ENCODE results near the gene RNASEH2B. TPM values are rescaled to one million over a fixed set of nuclear protein-coding genes. Genes with fewer than 3 reads are reported as not detected.

Gene RNASEH2B
- total RNA-seq, 2 donors from 2014 or later: 37.2 to 79.7 TPM

DNA sequence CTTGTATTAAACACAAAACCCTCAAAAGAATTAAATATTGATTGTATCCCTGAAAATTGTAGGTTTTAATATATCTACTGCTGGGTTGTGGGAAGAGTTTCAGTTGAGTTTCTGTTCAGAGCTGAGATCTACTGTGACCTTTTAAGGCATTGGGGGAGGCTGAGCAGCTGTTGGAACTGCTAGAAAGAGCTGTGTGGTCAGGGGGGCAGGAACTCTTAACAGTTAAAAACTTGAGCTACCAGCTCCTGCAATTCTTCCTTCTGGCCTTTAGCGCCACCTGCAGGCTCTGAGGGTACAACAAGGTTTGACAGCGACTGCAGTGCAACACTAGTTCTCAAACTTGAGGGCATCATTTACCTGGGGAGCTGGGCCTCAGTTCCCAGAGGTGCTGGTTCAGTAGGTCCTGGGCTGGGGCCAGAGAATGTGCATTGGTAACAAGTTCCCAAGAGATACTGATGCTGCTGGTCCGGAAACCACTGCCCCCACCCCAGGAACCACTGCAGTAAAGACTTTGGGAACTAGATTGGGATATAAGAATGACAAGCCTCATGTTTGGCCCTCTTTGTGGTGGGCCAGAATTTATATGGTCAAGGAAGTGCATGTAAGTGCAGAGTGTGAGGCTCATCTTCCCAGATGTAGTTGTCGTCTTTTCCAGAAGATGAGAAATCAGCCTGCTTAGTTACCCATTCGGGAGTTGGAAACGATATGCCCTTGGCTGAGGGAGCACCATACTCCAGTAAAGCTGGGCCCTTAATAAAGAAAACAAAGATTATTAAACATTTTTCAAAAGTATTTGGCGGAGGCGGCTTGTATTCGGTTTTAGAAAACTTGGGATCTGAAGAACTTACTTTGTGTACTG, 2.6 kb downstream of the RNASEH2B start:
- H3K4me1 ChIP-seq (ENCODE audit: control insufficient read depth in 1 of 2, low read depth in 2 of 2): peaks cover 9 to 49% of the 10 kb centered on the region in 2 donors

GRCh38 chr13:50912851-50913250, 3.3 kb downstream of the RNASEH2B start:
- Histone ChIP-seq H3K27ac (peak overlapping the region in 1 of 2 donors; percentile 11), H3K4me3 (no peak overlapping the region), H3K9me3 (no peaks in the 10 kb centered on the region), H3K4me1 (ENCODE audit: control insufficient read depth in 1 of 2, low read depth in 2 of 2) (peaks cover 9 to 49% of the 10 kb centered on the region in 2 donors), H3K27me3 (replicated peaks; ENCODE audit: insufficient read depth) (no peaks in the 10 kb centered on the region), H3K36me3 (no peaks in the 10 kb centered on the region)
- ATAC-seq (ENCODE audit: insufficient number of reproducible peaks, low FRiP score, low read depth): no peak
- DNase-seq (ENCODE audit: low spot score): no peak
- no peak for TF ChIP-seq CTCF (IDR thresholded peaks at IDR 0.05)

More for the DNA sequence above, 2.6 kb downstream of the RNASEH2B start:
- Histone ChIP-seq H3K4me3 (no peak overlapping the region), H3K27me3 (replicated peaks; ENCODE audit: insufficient read depth) (no peaks in the 10 kb centered on the region), H3K9me3 (no peaks in the 10 kb centered on the region), H3K27ac (peak overlapping the region in 1 of 2 donors; percentile 11), H3K36me3 (no peaks in the 10 kb centered on the region)
- DNase-seq (ENCODE audit: low spot score) (peak; percentile 52), ATAC-seq (ENCODE audit: insufficient number of reproducible peaks, low FRiP score, low read depth) (peak; percentile 40)
- TF ChIP-seq CTCF (IDR thresholded peaks at IDR 0.05): peak; percentile 79

GRCh38 chr13:50914176-50914700, 4.6 kb downstream of the RNASEH2B start:
- DNase-seq (ENCODE audit: low spot score) (no peak), ATAC-seq (ENCODE audit: insufficient number of reproducible peaks, low FRiP score, low read depth) (no peak)
- Histone ChIP-seq H3K4me1 (ENCODE audit: control insufficient read depth in 1 of 2, low read depth in 2 of 2) (peaks cover 9 to 38% of the 10 kb centered on the region in 2 donors), H3K27ac (peak overlapping the region in 1 of 2 donors; percentile 44), H3K4me3 (peak overlapping the region; percentile 41), H3K27me3 (replicated peaks; ENCODE audit: insufficient read depth) (no peaks in the 10 kb centered on the region), H3K36me3 (no peaks in the 10 kb centered on the region), H3K9me3 (no peaks in the 10 kb centered on the region)
- TF ChIP-seq CTCF (IDR thresholded peaks at IDR 0.05): no peak

GRCh38 chr13:50914848-50915247, 5.3 kb downstream of the RNASEH2B start:
- ATAC-seq (ENCODE audit: insufficient number of reproducible peaks, low FRiP score, low read depth) (no peak), DNase-seq (ENCODE audit: low spot score) (no peak)
- Histone ChIP-seq H3K9me3 (no peaks in the 10 kb centered on the region), H3K36me3 (no peaks in the 10 kb centered on the region), H3K4me1 (ENCODE audit: control insufficient read depth in 1 of 2, low read depth in 2 of 2) (peaks cover 9 to 36% of the 10 kb centered on the region in 2 donors), H3K4me3 (peak overlapping the region; percentile 41), H3K27ac (peak overlapping the region in 1 of 2 donors; percentile 44), H3K27me3 (replicated peaks; ENCODE audit: insufficient read depth) (no peaks in the 10 kb centered on the region)
- TF ChIP-seq CTCF (IDR thresholded peaks at IDR 0.05): no peak

GRCh38 chr13:50915565-50915964, 6.0 kb downstream of the RNASEH2B start:
- DNase-seq (ENCODE audit: low spot score) (no peak), ATAC-seq (ENCODE audit: insufficient number of reproducible peaks, low FRiP score, low read depth) (no peak)
- H3K4me3 ChIP-seq: no peak overlapping the region
- H3K4me1 ChIP-seq (ENCODE audit: control insufficient read depth in 1 of 2, low read depth in 2 of 2): peaks cover 9 to 39% of the 10 kb centered on the region in 2 donors
- H3K27ac ChIP-seq: peak overlapping the region in 1 of 2 donors; percentile 44
- no peaks in the 10 kb centered on the region for H3K36me3 ChIP-seq
- no peaks in the 10 kb centered on the region for H3K9me3 ChIP-seq
- no peak for TF ChIP-seq CTCF (IDR thresholded peaks at IDR 0.05)
- H3K27me3 ChIP-seq (replicated peaks; ENCODE audit: insufficient read depth): no peaks in the 10 kb centered on the region

Measured in thoracic aorta (tissue), 2 donors.